Mononuclear cell (primary cell): ENCODE data around the gene ITGA3. TPM values are rescaled to one million over a fixed set of nuclear protein-coding genes. Genes with fewer than 3 reads are reported as not detected.

ENCODE experiments used
- H3K27me3 ChIP-seq: 2 replicates; pipeline ENCODE4 v1.6.0; 2011; ENCODE audit warnings: low read length, control low read depth; ENCODE audit not compliant: insufficient read depth
- H3K4me1 ChIP-seq: 2 replicates; pipeline ENCODE4 v1.5.1; 2011; ENCODE audit warnings: mild to moderate bottlenecking, low read length, control low read depth; ENCODE audit not compliant: insufficient read depth
- H3K4me3 ChIP-seq: 2 replicates; pipeline ENCODE4 v1.5.1; 2011; ENCODE audit warnings: mild to moderate bottlenecking, low read length, moderate library complexity
- H3K9me3 ChIP-seq: 2 replicates; pipeline ENCODE4 v1.5.1; 2011; ENCODE audit warnings: low read depth, mild to moderate bottlenecking, control low read depth, low read length
- total RNA-seq: library from RNA; depleted of rRNA; stranded (reverse); fragments of >200 nt; gene quantifications from one replicate; pipeline ENCODE4 v1.2.3, GENCODE V29; 2012

Gene ITGA3
- total RNA-seq, 1 donor, result 1.7 TPM

- Histone ChIP-seq H3K4me1 (peaks cover 15% of the 10 kb centered on the region), H3K4me3 (no peak overlapping the region), H3K9me3 (no peaks in the 10 kb centered on the region), H3K27me3 (peaks cover 20% of the 10 kb centered on the region)
These were observed 67.9 kb downstream of the ITGA3 start for GRCh38 chr17:50123649-50124349.

- no peak overlapping the region for H3K4me3 ChIP-seq
- H3K4me1 ChIP-seq, result peaks cover 21% of the 10 kb centered on the region
- H3K9me3 ChIP-seq, result no peaks in the 10 kb centered on the region
- H3K27me3 ChIP-seq, result peaks cover 16% of the 10 kb centered on the region
These were observed 69.6 kb downstream of the ITGA3 start for GRCh38 chr17:50125420-50125997.

- Histone ChIP-seq H3K4me1 (peaks cover 28% of the 10 kb centered on the region), H3K9me3 (no peaks in the 10 kb centered on the region), H3K27me3 (peaks cover 18% of the 10 kb centered on the region)
These were observed 71.9 kb downstream of the ITGA3 start for GRCh38 chr17:50127697-50128361.

GRCh38 chr17:50128441-50129352 lies 72.8 kb downstream of the ITGA3 start:
- peaks cover 28% of the 10 kb centered on the region for H3K4me1 ChIP-seq

More at GRCh38 chr17:50127697-50128361, 71.9 kb downstream of the ITGA3 start:
- no peak overlapping the region for H3K4me3 ChIP-seq

GRCh38 chr17:50129353-50129727 lies 73.4 kb downstream of the ITGA3 start:
- H3K4me1 ChIP-seq, result peaks cover 28% of the 10 kb centered on the region
- no peak overlapping the region for H3K4me3 ChIP-seq
- peaks cover 18% of the 10 kb centered on the region for H3K27me3 ChIP-seq
- no peaks in the 10 kb centered on the region for H3K9me3 ChIP-seq

More at GRCh38 chr17:50128441-50129352, 72.8 kb downstream of the ITGA3 start:
- Histone ChIP-seq H3K9me3 (no peaks in the 10 kb centered on the region), H3K27me3 (peaks cover 18% of the 10 kb centered on the region), H3K4me3 (no peak overlapping the region)

- Histone ChIP-seq H3K4me1 (peaks cover 28% of the 10 kb centered on the region), H3K27me3 (peaks cover 18% of the 10 kb centered on the region), H3K9me3 (no peaks in the 10 kb centered on the region), H3K4me3 (peak within 1 kb of the TSS; percentile 16)
These were observed 74.0 kb downstream of the ITGA3 start, which contains the start of gene SAMD14 for GRCh38 chr17:50129728-50130558. TSS of gene SAMD14 (minus strand) at chr17:50130160. CDS start at chr17:50124959, 5,201 bp downstream.

- Histone ChIP-seq H3K4me3 (no peak overlapping the region), H3K27me3 (peaks cover 18% of the 10 kb centered on the region), H3K4me1 (peaks cover 28% of the 10 kb centered on the region)
These were observed 74.8 kb downstream of the ITGA3 start for GRCh38 chr17:50130559-50131305.

GRCh38 chr17:50132104-50132794 lies 76.3 kb downstream of the ITGA3 start:
- Histone ChIP-seq H3K4me1 (peaks cover 28% of the 10 kb centered on the region), H3K4me3 (no peak overlapping the region), H3K9me3 (no peaks in the 10 kb centered on the region), H3K27me3 (peaks cover 18% of the 10 kb centered on the region)

More at GRCh38 chr17:50130559-50131305, 74.8 kb downstream of the ITGA3 start:
- no peaks in the 10 kb centered on the region for H3K9me3 ChIP-seq

GRCh38 chr17:50133028-50133768 lies 77.3 kb downstream of the ITGA3 start:
- Histone ChIP-seq H3K9me3 (no peaks in the 10 kb centered on the region), H3K27me3 (peaks cover 11% of the 10 kb centered on the region), H3K4me1 (peaks cover 20% of the 10 kb centered on the region), H3K4me3 (no peak overlapping the region)

GRCh38 chr17:50133769-50134099 lies 77.8 kb downstream of the ITGA3 start:
- H3K27me3 ChIP-seq, result peaks cover 7% of the 10 kb centered on the region
- H3K9me3 ChIP-seq, result no peaks in the 10 kb centered on the region
- peaks cover 14% of the 10 kb centered on the region for H3K4me1 ChIP-seq

GRCh38 chr17:50134206-50135110 lies 78.5 kb downstream of the ITGA3 start:
- no peak overlapping the region for H3K4me3 ChIP-seq
- peaks cover 4% of the 10 kb centered on the region for H3K27me3 ChIP-seq
- no peaks in the 10 kb centered on the region for H3K9me3 ChIP-seq
- H3K4me1 ChIP-seq, result peaks cover 18% of the 10 kb centered on the region

More at GRCh38 chr17:50133769-50134099, 77.8 kb downstream of the ITGA3 start:
- H3K4me3 ChIP-seq, result no peak overlapping the region
